ENCODE results near the gene CLIC4. TPM values are rescaled to one million over a fixed set of nuclear protein-coding genes. Genes with fewer than 3 reads are reported as not detected.

Gene CLIC4
- total RNA-seq, 2 donors from 2014 or later: 740 to 777 TPM

DNA sequence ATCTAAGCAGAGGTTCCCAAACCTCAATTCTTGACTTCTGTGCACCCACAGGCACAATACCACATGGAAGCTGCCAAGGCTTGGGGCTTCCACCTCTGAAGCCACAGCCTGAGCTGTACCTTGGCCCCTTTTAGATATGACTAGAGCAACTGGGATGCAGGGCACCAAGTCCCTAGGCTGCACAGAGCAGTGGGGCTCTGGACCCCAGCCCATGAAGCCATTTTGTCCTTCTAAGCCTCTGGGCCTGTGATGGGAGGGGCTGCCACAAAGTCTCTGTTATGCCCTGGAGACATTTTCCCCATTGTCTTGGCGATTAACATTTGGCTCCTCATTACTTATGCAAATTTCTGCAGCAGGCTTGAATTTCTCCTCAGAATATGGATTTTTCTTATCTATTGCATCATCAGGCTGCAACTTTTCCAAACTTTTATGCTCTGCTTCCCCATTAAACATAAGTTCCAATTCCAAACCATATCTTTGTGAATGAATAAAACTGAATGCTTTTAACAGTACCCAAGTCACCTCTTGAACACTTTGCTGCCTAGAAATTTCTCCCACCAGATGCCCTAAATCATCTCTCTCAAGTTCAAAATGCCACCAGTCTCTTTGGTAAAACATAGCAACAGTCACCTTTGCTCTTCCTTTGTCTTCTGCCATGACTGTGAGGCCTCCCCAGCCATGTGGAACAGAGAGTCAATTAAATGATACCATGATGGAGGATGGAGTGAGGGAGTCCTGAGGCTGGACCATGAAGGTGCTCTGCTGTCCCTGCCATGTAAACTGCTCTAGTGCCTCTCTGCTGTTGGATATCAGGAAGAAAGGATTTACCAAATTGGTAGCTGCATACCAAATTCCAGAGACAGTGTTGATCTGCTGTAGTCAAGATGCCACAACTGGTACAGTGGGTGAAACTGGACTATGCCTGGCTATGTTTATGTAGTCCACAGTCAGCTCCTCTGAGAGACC lies 147.2 kb downstream of the CLIC4 start:
- H3K27ac ChIP-seq: no peak overlapping the region
- no peaks in the 10 kb centered on the region for H3K4me1 ChIP-seq (ENCODE audit: control insufficient read depth in 1 of 2, low read depth in 2 of 2)
- DNase-seq (ENCODE audit: low spot score) (no peak), ATAC-seq (ENCODE audit: insufficient number of reproducible peaks, low FRiP score, low read depth) (no peak)
- H3K36me3 ChIP-seq: no peaks in the 10 kb centered on the region
- no peaks in the 10 kb centered on the region for H3K27me3 ChIP-seq (replicated peaks; ENCODE audit: insufficient read depth)
- TF ChIP-seq, protein P1, sequence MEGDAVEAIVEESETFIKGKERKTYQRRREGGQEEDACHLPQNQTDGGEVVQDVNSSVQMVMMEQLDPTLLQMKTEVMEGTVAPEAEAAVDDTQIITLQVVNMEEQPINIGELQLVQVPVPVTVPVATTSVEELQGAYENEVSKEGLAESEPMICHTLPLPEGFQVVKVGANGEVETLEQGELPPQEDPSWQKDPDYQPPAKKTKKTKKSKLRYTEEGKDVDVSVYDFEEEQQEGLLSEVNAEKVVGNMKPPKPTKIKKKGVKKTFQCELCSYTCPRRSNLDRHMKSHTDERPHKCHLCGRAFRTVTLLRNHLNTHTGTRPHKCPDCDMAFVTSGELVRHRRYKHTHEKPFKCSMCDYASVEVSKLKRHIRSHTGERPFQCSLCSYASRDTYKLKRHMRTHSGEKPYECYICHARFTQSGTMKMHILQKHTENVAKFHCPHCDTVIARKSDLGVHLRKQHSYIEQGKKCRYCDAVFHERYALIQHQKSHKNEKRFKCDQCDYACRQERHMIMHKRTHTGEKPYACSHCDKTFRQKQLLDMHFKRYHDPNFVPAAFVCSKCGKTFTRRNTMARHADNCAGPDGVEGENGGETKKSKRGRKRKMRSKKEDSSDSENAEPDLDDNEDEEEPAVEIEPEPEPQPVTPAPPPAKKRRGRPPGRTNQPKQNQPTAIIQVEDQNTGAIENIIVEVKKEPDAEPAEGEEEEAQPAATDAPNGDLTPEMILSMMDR (IDR thresholded peaks at IDR 0.05): no peak
- H3K9me3 ChIP-seq: peaks cover 4% of the 10 kb centered on the region
- H3K4me3 ChIP-seq: no peak overlapping the region

DNA sequence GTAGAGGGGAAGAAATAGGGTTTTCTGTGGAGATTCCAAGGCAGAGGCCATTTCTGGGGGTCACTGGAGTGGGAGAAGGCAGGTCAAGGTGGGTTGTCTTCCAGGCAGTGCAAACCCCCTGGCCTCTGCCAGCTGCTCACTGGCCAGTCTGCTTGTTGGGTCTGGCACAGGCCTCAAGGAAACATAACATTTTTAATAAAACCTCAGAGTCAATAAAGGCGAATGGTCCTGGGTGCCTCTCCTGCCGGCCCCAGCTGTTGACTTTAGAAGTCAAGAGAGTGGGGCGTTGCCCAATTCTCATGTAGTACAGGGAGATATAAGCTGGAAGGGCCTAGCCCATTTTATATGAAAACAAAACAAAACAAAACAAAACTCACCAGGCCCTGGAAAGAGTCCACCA lies 148.2 kb downstream of the CLIC4 start:
- TF ChIP-seq, protein P1 (IDR thresholded peaks at IDR 0.05): no peak
- Histone ChIP-seq H3K36me3 (no peaks in the 10 kb centered on the region), H3K27ac (no peak overlapping the region), H3K4me1 (ENCODE audit: control insufficient read depth in 1 of 2, low read depth in 2 of 2) (no peaks in the 10 kb centered on the region), H3K27me3 (replicated peaks; ENCODE audit: insufficient read depth) (no peaks in the 10 kb centered on the region), H3K9me3 (peaks cover 4% of the 10 kb centered on the region), H3K4me3 (no peak overlapping the region)
- DNase-seq (ENCODE audit: low spot score): no peak
- ATAC-seq (ENCODE audit: insufficient number of reproducible peaks, low FRiP score, low read depth): no peak

Other genes with a start within 250 kb of the CLIC4 start
- 1 to 10 TPM; 2.6 to 7.3 TPM for gene RCAN3, start 242.6 kb upstream of the CLIC4 start, total RNA-seq
- under 1 TPM in 1 of 2 donors, not detected in 1; 0.14 TPM for gene NCMAP, start 189.4 kb upstream of the CLIC4 start, total RNA-seq
- gene SRRM1, start 102.1 kb upstream of the CLIC4 start, total RNA-seq: 100 to 1,000 TPM in 1 of 2 donors, 10 to 100 TPM in 1; 57.0 to 181 TPM
- 1 to 10 TPM; 6.8 to 8.5 TPM for gene RUNX3, start 184.8 kb downstream of the CLIC4 start, total RNA-seq

All from thoracic aorta (tissue), 2 donors.